IMR-90 (cell line): ENCODE results near the gene CAMTA2. TPM values are rescaled to one million over a fixed set of nuclear protein-coding genes. Genes with fewer than 3 reads are reported as not detected.
"Not testable (repeated sequence)": the region's sequence is repeated elsewhere in the genome, so short reads cannot be mapped to it uniquely, and the experiment has no call there.

Experiments used
- ATAC-seq: fragments of 200-7000 bp; cut with Tn5 transposase; 2 replicates; pipeline ENCODE4 v1.9.1; 2020; ENCODE audit warnings: low read depth, mild to moderate bottlenecking, moderate library complexity
- BruUV-seq: library from RNA; stranded (reverse); fragments of 400-500 nt; replicated peaks from 2 replicates; lab custom pipeline; 2021; lab: Mats Ljungman, UMichigan
- CTCF ChIA-PET: fragments of 300-600 bp; formaldehyde crosslinking; extraction: SDS; loops from one replicate; lab custom pipeline; 2021; ENCODE audit warnings: antibody characterized with exemption; lab: Yijun Ruan, JAX
- POLR2A ChIA-PET: fragments of 300-600 bp; sonication (Branson Sonifier 250); formaldehyde crosslinking; loops from one replicate; lab custom pipeline; 2022; ENCODE audit warnings: antibody characterized with exemption; ENCODE audit not compliant: unreplicated experiment; lab: Charles Lee
- DNase-seq: peaks from one replicate; pipeline ENCODE4 v3.0.0; 2013
- H2AFZ ChIP-seq: replicated peaks from 2 replicates; pipeline ENCODE3; 2013; ENCODE audit warnings: low read length, mild to moderate bottlenecking; ENCODE audit not compliant: poor library complexity
- H2AK5ac ChIP-seq: 2 replicates; pipeline ENCODE4 v1.6.1; 2013; ENCODE audit warnings: low read depth, low read length, inconsistent platforms
- H2AK9ac ChIP-seq: replicated peaks from 2 replicates; pipeline ENCODE3; 2013; ENCODE audit warnings: mild to moderate bottlenecking, low read depth, low read length, moderate library complexity; ENCODE audit not compliant: poor library complexity
- H2BK120ac ChIP-seq: 2 replicates; pipeline ENCODE4 v1.6.1; 2013; ENCODE audit warnings: low read depth, low read length, inconsistent platforms
- H2BK15ac ChIP-seq: 3 replicates; pipeline ENCODE4 v1.6.1; 2013; ENCODE audit warnings: low read depth, low read length, inconsistent platforms
- H2BK20ac ChIP-seq: 2 replicates; pipeline ENCODE4 v1.6.1; 2013; ENCODE audit warnings: low read depth, mild to moderate bottlenecking, inconsistent platforms, low read length, moderate library complexity
- H2BK5ac ChIP-seq: 2 replicates; pipeline ENCODE4 v1.6.1; 2013; ENCODE audit warnings: mild to moderate bottlenecking, low read depth, low read length, inconsistent platforms; ENCODE audit not compliant: poor library complexity, severe bottlenecking
- H3K14ac ChIP-seq: replicated peaks from 2 replicates; pipeline ENCODE4 v1.6.1; 2013; ENCODE audit warnings: low read depth, low read length, inconsistent platforms
- H3K18ac ChIP-seq: 2 replicates; pipeline ENCODE4 v1.6.1; 2013; ENCODE audit warnings: low read depth, low read length, control low read depth
- H3K23ac ChIP-seq: 2 replicates; pipeline ENCODE4 v1.6.1; 2013; ENCODE audit warnings: low read depth, low read length, inconsistent platforms
- H3K27ac ChIP-seq: 2 replicates; pipeline ENCODE4 v1.5.1; 2013; ENCODE audit warnings: mild to moderate bottlenecking, control low read depth, low read length; ENCODE audit not compliant: insufficient read depth
- H3K27me3 ChIP-seq: 2 replicates; pipeline ENCODE4 v1.6.1; 2013; ENCODE audit warnings: low read length; ENCODE audit not compliant: control insufficient read depth, insufficient read depth
- H3K36me3 ChIP-seq: 2 replicates; pipeline ENCODE4 v1.6.1; 2013; ENCODE audit warnings: low read length, mixed read lengths; ENCODE audit not compliant: control insufficient read depth, insufficient read depth
- H3K4ac ChIP-seq: 2 replicates; pipeline ENCODE4 v1.6.1; 2013; ENCODE audit warnings: low read depth, low read length, inconsistent platforms
- H3K4me1 ChIP-seq: 2 replicates; pipeline ENCODE4 v1.6.1; 2013; ENCODE audit warnings: low read length, mixed read lengths; ENCODE audit not compliant: control insufficient read depth, insufficient read depth
- H3K4me2 ChIP-seq: 2 replicates; pipeline ENCODE4 v1.6.1; 2013; ENCODE audit warnings: low read depth, mild to moderate bottlenecking, control low read depth, low read length, moderate library complexity
- H3K4me3 ChIP-seq: 2 replicates; pipeline ENCODE4 v1.5.1; 2013; ENCODE audit warnings: low read depth, mild to moderate bottlenecking, control low read depth, low read length, moderate library complexity; ENCODE audit not compliant: insufficient read depth
- H3K56ac ChIP-seq: 2 replicates; pipeline ENCODE4 v1.6.1; 2013; ENCODE audit warnings: low read length, inconsistent platforms; ENCODE audit not compliant: insufficient read depth; ENCODE audit errors: extremely low read depth
- H3K79me1 ChIP-seq, 2 experiments: 2 replicates each; pipeline ENCODE4 v1.6.1; 2013; ENCODE audit warnings: low read length in 2 of 2, inconsistent platforms in 1 of 2, low read depth in 1 of 2
- H3K9ac ChIP-seq: 2 replicates; pipeline ENCODE4 v1.6.1; 2013; ENCODE audit warnings: low read depth, low read length, control low read depth
- H3K9me1 ChIP-seq: 2 replicates; pipeline ENCODE4 v1.6.1; 2013; ENCODE audit warnings: low read length, inconsistent platforms; ENCODE audit not compliant: insufficient read depth
- H3K9me3 ChIP-seq: 2 replicates; pipeline ENCODE4 v1.6.1; 2013; ENCODE audit warnings: low read length; ENCODE audit not compliant: control insufficient read depth, insufficient read depth
- H4K20me1 ChIP-seq: 2 replicates; pipeline ENCODE4 v1.6.1; 2013; ENCODE audit warnings: low read length, inconsistent platforms; ENCODE audit not compliant: insufficient read depth
- H4K5ac ChIP-seq: 2 replicates; pipeline ENCODE4 v1.6.1; 2013; ENCODE audit warnings: mild to moderate bottlenecking, low read depth, low read length, control low read depth
- H4K8ac ChIP-seq, 2 experiments: 2 replicates each; pipeline ENCODE4 v1.6.1; 2013; ENCODE audit warnings: low read depth in 2 of 2, low read length in 2 of 2, control low read depth in 1 of 2, inconsistent platforms in 1 of 2
- H4K91ac ChIP-seq: 2 replicates; pipeline ENCODE4 v1.6.1; 2013; ENCODE audit warnings: low read depth, low read length, inconsistent platforms; ENCODE audit not compliant: insufficient read depth
- MXI1 ChIP-seq: IDR thresholded peaks from 2 replicates; pipeline ENCODE4 v1.6.1; 2012; ENCODE audit warnings: low read depth, mild to moderate bottlenecking, low read length, moderate library complexity, borderline replicate concordance
- POLR2A ChIP-seq: IDR thresholded peaks from 2 replicates; pipeline ENCODE4 v1.6.1; 2012; ENCODE audit warnings: mild to moderate bottlenecking, low read depth, low read length
- WGBS, 2 experiments: methylation state at CpG; one replicate each; pipeline versions ENCODE4 v1.1.5 to v1.1.7; 2013; ENCODE audit warnings: missing lambda C conversion rate in 2 of 2; ENCODE audit not compliant: insufficient read length in 1 of 2; ENCODE audit errors: extremely low coverage in 2 of 2; 5-methylcytosine and 5-hydroxymethylcytosine counted together
- dilution Hi-C: fragments of 300-500 bp; cut with HindIII; formaldehyde crosslinking; loops from one replicate; pipeline ENCODE4 v1.14.3; 2018; ENCODE audit warnings: low sequenced_read_pairs; ENCODE audit not compliant: unreplicated experiment
- in situ Hi-C: fragments of 300-500 bp; cut with MboI; formaldehyde crosslinking; loops from 3 replicates; pipeline ENCODE4 v1.14.3; 2019; ENCODE audit warnings: low sequenced_read_pairs, inconsistent platforms, mixed read lengths
- intact Hi-C: fragments of 100-400 bp; cut with micrococcal nuclease; formaldehyde crosslinking; loops from 2 replicates; pipeline ENCODE4 v1.10.0; 2022
- polyA plus RNA-seq, 3 experiments: library from polyadenylated mRNA; depleted of rRNA; stranded (reverse); fragments of >200 nt; gene quantifications; 2 replicates each; pipeline ENCODE4 v1.2.3, GENCODE V29; 2012; ENCODE audit warnings: low replicate concordance in 1 of 3
- total RNA-seq: library from RNA; depleted of rRNA; stranded (reverse); fragments of >200 nt; gene quantifications from 2 replicates; pipeline ENCODE4 v1.2.3, GENCODE V29; 2012

The CAMTA2 gene
- total and polyA plus RNA-seq, 2 of the 4 experiments (the other 2 are of a cell fraction): 1.4 to 54.7 TPM

- TF ChIP-seq MXI1: 0 out of 2 replicates have a peak, but pooled peaks have one; percentile 36
- no peak for TF ChIP-seq POLR2A
These were observed 44.0 kb upstream of the CAMTA2 start (continued) for GRCh38 chr17:5031365-5032082.

GRCh38 chr17:5030168-5030567 is 42.7 kb upstream of the CAMTA2 start:
- CTCF ChIA-PET: interaction anchor here (1.4 kb wide), 1 partner anchor 32 kb away, joined by 10 read pairs; no protein-coding TSS in a partner anchor
- H4K8ac ChIP-seq, H3K56ac ChIP-seq, DNase-seq, H3K18ac ChIP-seq, H3K4me1 ChIP-seq, H2BK15ac ChIP-seq, in situ Hi-C loops, dilution Hi-C loops, H3K4me2 ChIP-seq, H3K4ac ChIP-seq, H3K36me3 ChIP-seq, H3K9me3 ChIP-seq, H2BK120ac ChIP-seq, H4K91ac ChIP-seq, H4K20me1 ChIP-seq, ATAC-seq, H3K27ac ChIP-seq, H3K27me3 ChIP-seq, H3K4me3 ChIP-seq, H4K5ac ChIP-seq, H2AFZ ChIP-seq, H2AK5ac ChIP-seq, intact Hi-C loops, H3K9me1 ChIP-seq, H2AK9ac ChIP-seq, H3K79me1 ChIP-seq, H3K14ac ChIP-seq, BruUV-seq, H3K9ac ChIP-seq, H2BK20ac ChIP-seq, H2BK5ac ChIP-seq, H3K23ac ChIP-seq: not testable (repeated sequence)
- 80% methylated on average over 1 of the region's 2 CpGs; no CpG with 5 or more reads in 1 of the 2 experiments for WGBS, 2 experiments
- POLR2A ChIA-PET: interaction anchor here (1.2 kb wide), 1 partner anchor 82 kb away, joined by 6 read pairs; the partner anchor contains the start of gene PFN1
